ENCODE results near the gene HOXB13.

DNA sequence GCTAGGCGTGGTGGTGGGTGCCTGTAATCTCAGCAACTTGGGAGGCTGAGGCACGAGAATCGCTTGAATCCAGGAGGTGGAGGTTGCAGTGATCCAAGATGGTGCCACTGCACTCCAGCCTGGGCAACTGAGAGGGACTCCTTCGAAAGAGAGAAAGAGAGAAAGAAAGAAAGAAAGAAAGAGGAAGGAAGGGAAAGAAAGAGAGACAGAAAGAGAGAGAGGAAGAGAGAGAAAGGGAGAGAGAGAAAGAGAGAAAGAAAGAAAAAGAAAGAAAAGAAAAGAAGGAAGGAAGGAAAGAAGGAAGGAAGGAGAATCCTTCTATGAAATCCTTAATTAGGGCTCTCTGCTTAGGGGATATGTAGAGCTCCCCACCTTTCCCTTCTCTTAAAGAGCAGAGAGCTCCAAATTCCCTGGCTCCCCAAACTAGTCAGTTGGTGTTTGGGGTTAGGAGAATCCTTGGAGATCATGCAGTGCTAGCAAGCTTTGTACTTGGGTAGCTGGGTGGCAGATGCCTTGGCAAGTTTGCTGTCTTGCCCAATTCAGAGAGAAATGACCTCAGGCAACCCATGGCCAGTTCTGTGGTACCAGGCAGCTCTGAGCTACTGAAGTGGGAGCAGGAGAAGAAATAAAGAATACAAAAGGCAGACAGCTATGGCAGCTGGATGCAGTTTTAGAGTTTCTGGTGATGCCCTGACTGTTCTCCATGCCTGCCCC, 8.9 kb upstream of the HOXB13 start:
- TF ChIP-seq POLR2A (IDR thresholded peaks at IDR 0.05; ENCODE audit: low read length) (no peak), MAZ (IDR thresholded peaks at IDR 0.05; ENCODE audit: borderline replicate concordance, low read depth, low read length) (no peak), RARB (CRISPR knock-in tag; IDR thresholded peaks at IDR 0.05) (no peak), CBX2 (IDR thresholded peaks at IDR 0.05; ENCODE audit: borderline replicate concordance, low read depth) (no peak), RNF2 (IDR thresholded peaks at IDR 0.05; ENCODE audit: borderline replicate concordance, low read depth) (no peak), SMC3 (IDR thresholded peaks at IDR 0.05) (no peak), POLR2AphosphoS2 (conservative IDR thresholded peaks at IDR 0.05; ENCODE audit: low read length) (no peak), ESRRA (IDR thresholded peaks at IDR 0.05; ENCODE audit: borderline replicate concordance, low read length) (no peak)
- TF ChIP-seq, protein P1, sequence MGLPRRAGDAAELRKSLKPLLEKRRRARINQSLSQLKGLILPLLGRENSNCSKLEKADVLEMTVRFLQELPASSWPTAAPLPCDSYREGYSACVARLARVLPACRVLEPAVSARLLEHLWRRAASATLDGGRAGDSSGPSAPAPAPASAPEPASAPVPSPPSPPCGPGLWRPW (IDR thresholded peaks at IDR 0.05): no peak
- TF ChIP-seq, protein P2, sequence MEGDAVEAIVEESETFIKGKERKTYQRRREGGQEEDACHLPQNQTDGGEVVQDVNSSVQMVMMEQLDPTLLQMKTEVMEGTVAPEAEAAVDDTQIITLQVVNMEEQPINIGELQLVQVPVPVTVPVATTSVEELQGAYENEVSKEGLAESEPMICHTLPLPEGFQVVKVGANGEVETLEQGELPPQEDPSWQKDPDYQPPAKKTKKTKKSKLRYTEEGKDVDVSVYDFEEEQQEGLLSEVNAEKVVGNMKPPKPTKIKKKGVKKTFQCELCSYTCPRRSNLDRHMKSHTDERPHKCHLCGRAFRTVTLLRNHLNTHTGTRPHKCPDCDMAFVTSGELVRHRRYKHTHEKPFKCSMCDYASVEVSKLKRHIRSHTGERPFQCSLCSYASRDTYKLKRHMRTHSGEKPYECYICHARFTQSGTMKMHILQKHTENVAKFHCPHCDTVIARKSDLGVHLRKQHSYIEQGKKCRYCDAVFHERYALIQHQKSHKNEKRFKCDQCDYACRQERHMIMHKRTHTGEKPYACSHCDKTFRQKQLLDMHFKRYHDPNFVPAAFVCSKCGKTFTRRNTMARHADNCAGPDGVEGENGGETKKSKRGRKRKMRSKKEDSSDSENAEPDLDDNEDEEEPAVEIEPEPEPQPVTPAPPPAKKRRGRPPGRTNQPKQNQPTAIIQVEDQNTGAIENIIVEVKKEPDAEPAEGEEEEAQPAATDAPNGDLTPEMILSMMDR (IDR thresholded peaks at IDR 0.05): no peak
- TF ChIP-seq, protein P3, sequence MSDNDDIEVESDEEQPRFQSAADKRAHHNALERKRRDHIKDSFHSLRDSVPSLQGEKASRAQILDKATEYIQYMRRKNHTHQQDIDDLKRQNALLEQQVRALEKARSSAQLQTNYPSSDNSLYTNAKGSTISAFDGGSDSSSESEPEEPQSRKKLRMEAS (IDR thresholded peaks at IDR 0.05): no peak
- TF ChIP-seq, protein P4, sequence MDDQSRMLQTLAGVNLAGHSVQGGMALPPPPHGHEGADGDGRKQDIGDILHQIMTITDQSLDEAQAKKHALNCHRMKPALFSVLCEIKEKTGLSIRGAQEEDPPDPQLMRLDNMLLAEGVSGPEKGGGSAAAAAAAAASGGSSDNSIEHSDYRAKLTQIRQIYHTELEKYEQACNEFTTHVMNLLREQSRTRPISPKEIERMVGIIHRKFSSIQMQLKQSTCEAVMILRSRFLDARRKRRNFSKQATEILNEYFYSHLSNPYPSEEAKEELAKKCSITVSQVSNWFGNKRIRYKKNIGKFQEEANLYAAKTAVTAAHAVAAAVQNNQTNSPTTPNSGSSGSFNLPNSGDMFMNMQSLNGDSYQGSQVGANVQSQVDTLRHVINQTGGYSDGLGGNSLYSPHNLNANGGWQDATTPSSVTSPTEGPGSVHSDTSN (IDR thresholded peaks at IDR 0.05): no peak
- TF ChIP-seq, protein P5, sequence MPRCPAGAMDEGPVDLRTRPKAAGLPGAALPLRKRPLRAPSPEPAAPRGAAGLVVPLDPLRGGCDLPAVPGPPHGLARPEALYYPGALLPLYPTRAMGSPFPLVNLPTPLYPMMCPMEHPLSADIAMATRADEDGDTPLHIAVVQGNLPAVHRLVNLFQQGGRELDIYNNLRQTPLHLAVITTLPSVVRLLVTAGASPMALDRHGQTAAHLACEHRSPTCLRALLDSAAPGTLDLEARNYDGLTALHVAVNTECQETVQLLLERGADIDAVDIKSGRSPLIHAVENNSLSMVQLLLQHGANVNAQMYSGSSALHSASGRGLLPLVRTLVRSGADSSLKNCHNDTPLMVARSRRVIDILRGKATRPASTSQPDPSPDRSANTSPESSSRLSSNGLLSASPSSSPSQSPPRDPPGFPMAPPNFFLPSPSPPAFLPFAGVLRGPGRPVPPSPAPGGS (IDR thresholded peaks at IDR 0.05): no peak
- TF ChIP-seq, protein P6, sequence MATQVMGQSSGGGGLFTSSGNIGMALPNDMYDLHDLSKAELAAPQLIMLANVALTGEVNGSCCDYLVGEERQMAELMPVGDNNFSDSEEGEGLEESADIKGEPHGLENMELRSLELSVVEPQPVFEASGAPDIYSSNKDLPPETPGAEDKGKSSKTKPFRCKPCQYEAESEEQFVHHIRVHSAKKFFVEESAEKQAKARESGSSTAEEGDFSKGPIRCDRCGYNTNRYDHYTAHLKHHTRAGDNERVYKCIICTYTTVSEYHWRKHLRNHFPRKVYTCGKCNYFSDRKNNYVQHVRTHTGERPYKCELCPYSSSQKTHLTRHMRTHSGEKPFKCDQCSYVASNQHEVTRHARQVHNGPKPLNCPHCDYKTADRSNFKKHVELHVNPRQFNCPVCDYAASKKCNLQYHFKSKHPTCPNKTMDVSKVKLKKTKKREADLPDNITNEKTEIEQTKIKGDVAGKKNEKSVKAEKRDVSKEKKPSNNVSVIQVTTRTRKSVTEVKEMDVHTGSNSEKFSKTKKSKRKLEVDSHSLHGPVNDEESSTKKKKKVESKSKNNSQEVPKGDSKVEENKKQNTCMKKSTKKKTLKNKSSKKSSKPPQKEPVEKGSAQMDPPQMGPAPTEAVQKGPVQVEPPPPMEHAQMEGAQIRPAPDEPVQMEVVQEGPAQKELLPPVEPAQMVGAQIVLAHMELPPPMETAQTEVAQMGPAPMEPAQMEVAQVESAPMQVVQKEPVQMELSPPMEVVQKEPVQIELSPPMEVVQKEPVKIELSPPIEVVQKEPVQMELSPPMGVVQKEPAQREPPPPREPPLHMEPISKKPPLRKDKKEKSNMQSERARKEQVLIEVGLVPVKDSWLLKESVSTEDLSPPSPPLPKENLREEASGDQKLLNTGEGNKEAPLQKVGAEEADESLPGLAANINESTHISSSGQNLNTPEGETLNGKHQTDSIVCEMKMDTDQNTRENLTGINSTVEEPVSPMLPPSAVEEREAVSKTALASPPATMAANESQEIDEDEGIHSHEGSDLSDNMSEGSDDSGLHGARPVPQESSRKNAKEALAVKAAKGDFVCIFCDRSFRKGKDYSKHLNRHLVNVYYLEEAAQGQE (IDR thresholded peaks at IDR 0.05): no peak

Data from A549 (cell line).